ENCODE measurements around the gene SYT17.

DNA sequence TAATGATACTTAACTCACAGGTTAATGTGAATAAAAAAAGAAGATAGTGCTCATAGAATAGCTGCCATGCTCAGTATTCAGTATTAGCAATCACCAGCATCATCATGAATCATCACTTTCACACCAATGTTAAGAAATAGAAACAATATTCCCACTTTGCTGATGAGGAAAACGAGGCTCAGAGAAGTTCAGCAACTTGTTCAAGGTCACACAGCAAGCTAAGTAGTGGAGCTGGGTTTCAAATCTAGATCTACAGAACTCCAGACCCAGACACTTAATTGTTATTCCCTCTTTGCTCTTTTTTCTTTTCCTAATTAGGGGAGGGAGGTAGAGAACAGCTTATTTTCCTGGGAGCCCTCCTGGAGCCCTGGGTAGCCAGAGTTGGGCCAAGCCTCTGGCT lies 140.4 kb downstream of the SYT17 start:
- TF ChIP-seq, protein P1, sequence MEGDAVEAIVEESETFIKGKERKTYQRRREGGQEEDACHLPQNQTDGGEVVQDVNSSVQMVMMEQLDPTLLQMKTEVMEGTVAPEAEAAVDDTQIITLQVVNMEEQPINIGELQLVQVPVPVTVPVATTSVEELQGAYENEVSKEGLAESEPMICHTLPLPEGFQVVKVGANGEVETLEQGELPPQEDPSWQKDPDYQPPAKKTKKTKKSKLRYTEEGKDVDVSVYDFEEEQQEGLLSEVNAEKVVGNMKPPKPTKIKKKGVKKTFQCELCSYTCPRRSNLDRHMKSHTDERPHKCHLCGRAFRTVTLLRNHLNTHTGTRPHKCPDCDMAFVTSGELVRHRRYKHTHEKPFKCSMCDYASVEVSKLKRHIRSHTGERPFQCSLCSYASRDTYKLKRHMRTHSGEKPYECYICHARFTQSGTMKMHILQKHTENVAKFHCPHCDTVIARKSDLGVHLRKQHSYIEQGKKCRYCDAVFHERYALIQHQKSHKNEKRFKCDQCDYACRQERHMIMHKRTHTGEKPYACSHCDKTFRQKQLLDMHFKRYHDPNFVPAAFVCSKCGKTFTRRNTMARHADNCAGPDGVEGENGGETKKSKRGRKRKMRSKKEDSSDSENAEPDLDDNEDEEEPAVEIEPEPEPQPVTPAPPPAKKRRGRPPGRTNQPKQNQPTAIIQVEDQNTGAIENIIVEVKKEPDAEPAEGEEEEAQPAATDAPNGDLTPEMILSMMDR (IDR thresholded peaks at IDR 0.05; ENCODE audit: poor library complexity), result no peak
- TF ChIP-seq EZH2 (IDR thresholded peaks at IDR 0.05; ENCODE audit: borderline replicate concordance), result no peak

All from hepatocyte (in vitro differentiated cells).